ENCODE measurements around the gene IGF1R.

GRCh38 chr15:98935736-98936135 lies 287.4 kb downstream of the IGF1R start:
- TF ChIP-seq POLR2AphosphoS5 (IDR thresholded peaks at IDR 0.05): no peak
- no peak for TF ChIP-seq CTCF (IDR thresholded peaks at IDR 0.05)
- TF ChIP-seq POLR2A (IDR thresholded peaks at IDR 0.05): no peak
- TF ChIP-seq EP300 (IDR thresholded peaks at IDR 0.05): no peak

Data from suprapubic skin (tissue), 4 donors.